ENCODE measurements around the gene MAS1.
"Not testable (repeated sequence)": the region's sequence is repeated elsewhere in the genome, so short reads cannot be mapped to it uniquely, and the experiment has no call there.

DNA sequence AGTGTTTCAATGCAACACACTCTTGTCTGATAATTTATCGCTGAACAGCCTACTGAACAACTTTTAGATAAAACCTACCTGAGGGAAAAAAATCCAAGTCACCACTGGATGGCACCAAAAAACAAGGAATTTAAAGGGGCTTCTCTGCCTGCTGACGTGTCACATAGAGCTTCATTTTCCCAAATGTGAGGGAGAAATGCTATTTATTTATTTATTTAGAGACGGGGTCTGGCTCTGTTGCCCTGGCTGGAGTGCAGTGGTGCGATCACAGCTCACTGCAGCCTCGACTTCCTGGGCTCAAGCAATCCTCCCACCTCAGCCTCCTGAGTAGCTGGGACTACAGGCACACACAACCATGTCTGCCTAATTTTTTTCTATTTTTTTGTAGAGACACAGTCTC, 27.4 kb upstream of the MAS1 start:
- not testable (repeated sequence) for TF ChIP-seq EZH2 (IDR thresholded peaks at IDR 0.05); FOXP2 (optimal IDR thresholded peaks at IDR 0.05; ENCODE audit: control extremely low read depth, extremely low read length, insufficient read depth); POLR2AphosphoS5 (IDR thresholded peaks at IDR 0.05; ENCODE audit: borderline replicate concordance, low read depth, low read length)

Data from SK-N-MC (cell line).